HCT116 (cell line): ENCODE measurements around the gene CREB3L1. TPM values are rescaled to one million over a fixed set of nuclear protein-coding genes. Genes with fewer than 3 reads are reported as not detected.

Experiments used
- ATAC-seq: fragments of 200-7000 bp; cut with Tn5 transposase; 2 replicates; pipeline ENCODE4 v1.9.1; 2020; ENCODE audit warnings: mild to moderate bottlenecking, moderate library complexity
- BruUV-seq: library from RNA; stranded (reverse); fragments of 400-500 nt; replicated peaks from 2 replicates; lab custom pipeline; 2021; lab: Mats Ljungman, UMichigan
- CTCF ChIA-PET: fragments of 300-600 bp; sonication (Branson Sonifier 250); formaldehyde crosslinking; loops from one replicate; lab custom pipeline; 2021; ENCODE audit warnings: antibody characterized with exemption; lab: Charles Lee
- POLR2A ChIA-PET: fragments of 300-600, 350-600 bp; sonication (Branson Sonifier 250); formaldehyde crosslinking; loops from one replicate; lab custom pipeline; 2021; ENCODE audit warnings: antibody characterized with exemption; lab: Charles Lee
- RAD21 ChIA-PET, 2 experiments: fragments of 300-600 bp; sonication (Branson Sonifier 250); formaldehyde crosslinking; loops; one replicate each; lab custom pipeline; 2023; ENCODE audit warnings: low total read pairs in 2 of 2; ENCODE audit not compliant: uncharacterized antibody in 2 of 2, unreplicated experiment in 2 of 2, low non-redundant PET in 1 of 2; lab: Charles Lee
- DNase-seq: peaks from one replicate; pipeline ENCODE4 v3.0.0-alpha.2; 2010; ENCODE audit warnings: low read depth, low spot score
- H2AFZ ChIP-seq: fragments of 200-600 bp; shearing (Covaris generic), sonication (generic); 2 replicates; pipeline ENCODE4 v1.6.1; 2017; ENCODE audit warnings: low read depth, mixed run types, mixed read lengths, antibody characterized with exemption, low read length; ENCODE audit not compliant: poor library complexity, severe bottlenecking
- H3K27ac ChIP-seq: 2 replicates; pipeline ENCODE4 v1.5.1; 2012; ENCODE audit warnings: low read depth, low read length
- H3K27me3 ChIP-seq: fragments of 200-600 bp; sonication (generic); 2 replicates; pipeline ENCODE4 v1.6.1; 2016; ENCODE audit warnings: mixed run types, low read length, mixed read lengths; ENCODE audit not compliant: insufficient read depth
- H3K36me3 ChIP-seq, 2 experiments: fragments of 200-500 bp in 1 of 2; fragments of 200-600 bp in 1 of 2; sonication (Bioruptor generic) in 1 of 2; sonication (generic) in 1 of 2; 2 replicates each; pipeline versions ENCODE4 v1.5.1 to v1.6.1; 2014 to 2016; ENCODE audit warnings: low read length in 2 of 2, inconsistent platforms in 1 of 2, mixed read lengths in 1 of 2, mixed run types in 1 of 2; ENCODE audit not compliant: insufficient read depth in 2 of 2, control insufficient read depth in 1 of 2
- H3K4me1 ChIP-seq, 2 experiments: fragments of 200-600 bp in 1 of 2; sonication (generic) in 1 of 2; 2 replicates each; pipeline versions ENCODE4 v1.5.1 to v1.6.1; 2012 to 2017; ENCODE audit warnings: low read length in 2 of 2, inconsistent platforms in 1 of 2, mild to moderate bottlenecking in 1 of 2, mixed read lengths in 1 of 2, mixed run types in 1 of 2, moderate library complexity in 1 of 2; ENCODE audit not compliant: insufficient read depth in 2 of 2, control insufficient read depth in 1 of 2
- H3K4me2 ChIP-seq: fragments of 200-600 bp; sonication (generic); 2 replicates; pipeline ENCODE4 v1.6.1; 2017; ENCODE audit warnings: mixed run types, low read length, mixed read lengths
- H3K4me3 ChIP-seq, 2 experiments: fragments of 200-600 bp in 1 of 2; sonication (generic) in 1 of 2; replicated peaks in 1 of 2; 2 replicates each; pipeline ENCODE4 v1.5.1; 2011 to 2016; ENCODE audit warnings: low read length in 2 of 2, control low read depth in 1 of 2, low read depth in 1 of 2, mild to moderate bottlenecking in 1 of 2, mixed read lengths in 1 of 2, mixed run types in 1 of 2
- H3K79me2 ChIP-seq: fragments of 200-600 bp; sonication (generic); 2 replicates; pipeline ENCODE4 v1.6.1; 2017; ENCODE audit warnings: mild to moderate bottlenecking, mixed run types, low read length, moderate library complexity, mixed read lengths; ENCODE audit not compliant: insufficient read depth
- H3K9ac ChIP-seq: fragments of 200-600 bp; sonication (generic); 2 replicates; pipeline ENCODE4 v1.6.1; 2016; ENCODE audit warnings: low read length, mixed read lengths
- H3K9me2 ChIP-seq: fragments of 200-600 bp; sonication (generic), shearing (Covaris generic); 2 replicates; pipeline ENCODE4 v1.6.1; 2017; ENCODE audit warnings: mixed run types, mild to moderate bottlenecking, moderate library complexity; ENCODE audit not compliant: insufficient read depth
- H3K9me3 ChIP-seq, 2 experiments: fragments of 200-500 bp in 1 of 2; fragments of 200-600 bp in 1 of 2; sonication (Bioruptor generic) in 1 of 2; sonication (generic) in 1 of 2; 2 replicates each; pipeline ENCODE4 v1.6.1; 2014 to 2017; ENCODE audit warnings: low read length in 2 of 2, mixed read lengths in 2 of 2, inconsistent platforms in 1 of 2, low read depth in 1 of 2, mild to moderate bottlenecking in 1 of 2, mixed run types in 1 of 2, moderate library complexity in 1 of 2; ENCODE audit not compliant: control insufficient read depth in 1 of 2, insufficient read depth in 1 of 2
- H4K20me1 ChIP-seq: fragments of 200-600 bp; sonication (generic), shearing (Covaris generic); 2 replicates; pipeline ENCODE4 v1.6.1; 2017; ENCODE audit warnings: mixed run types, mild to moderate bottlenecking, moderate library complexity; ENCODE audit not compliant: insufficient read depth
- CEBPB ChIP-seq: IDR thresholded peaks from 2 replicates; pipeline ENCODE4 v1.6.1; 2012; ENCODE audit warnings: low read depth
- EGR1 ChIP-seq: IDR thresholded peaks from 2 replicates; pipeline ENCODE4 v1.6.1; 2012; ENCODE audit warnings: low read depth
- FOSL1 ChIP-seq: IDR thresholded peaks from 2 replicates; pipeline ENCODE4 v1.6.1; 2012; ENCODE audit warnings: low read depth
- MAX ChIP-seq: IDR thresholded peaks from 2 replicates; pipeline ENCODE4 v1.6.1; 2012
- REST ChIP-seq: IDR thresholded peaks from 2 replicates; pipeline ENCODE4 v1.6.1; 2012; ENCODE audit warnings: low read depth
- SIN3A ChIP-seq: IDR thresholded peaks from 2 replicates; pipeline ENCODE4 v1.6.1; 2012; ENCODE audit warnings: low read depth
- TCF7L2 ChIP-seq: IDR thresholded peaks from 2 replicates; pipeline ENCODE4 v1.7.0; 2011; ENCODE audit warnings: borderline replicate concordance, inconsistent platforms; ENCODE audit not compliant: insufficient read depth, insufficient read length; ENCODE audit errors: extremely low read depth
- ZBTB33 ChIP-seq: IDR thresholded peaks from 2 replicates; pipeline ENCODE4 v1.6.1; 2011; ENCODE audit warnings: mild to moderate bottlenecking, low read length, moderate library complexity; ENCODE audit not compliant: insufficient replicate concordance; ENCODE audit errors: extremely low read depth
- intact Hi-C: fragments of 100-400 bp; cut with micrococcal nuclease; formaldehyde crosslinking; loops from 2 replicates; pipeline ENCODE4 v1.10.0; 2022
- total RNA-seq: library from RNA; stranded (reverse); gene quantifications from one replicate; pipeline ENCODE4 v1.2.1, GENCODE V29; 2021; ENCODE audit not compliant: unreplicated experiment
- TF ChIP-seq, protein P1 (sequence below), 3 experiments: fragments of 200-600 bp in 1 of 3; sonication (generic) in 1 of 3; IDR thresholded peaks in 2 of 3; conservative IDR thresholded peaks in 1 of 3; 2 replicates each; pipeline ENCODE4 v1.5.1; 2012 to 2017; ENCODE audit warnings: low read depth in 2 of 3, low read length in 2 of 3, antibody characterized with exemption in 1 of 3, borderline replicate concordance in 1 of 3, control low read depth in 1 of 3, mild to moderate bottlenecking in 1 of 3, mixed read lengths in 1 of 3, mixed run types in 1 of 3, moderate library complexity in 1 of 3; ENCODE audit not compliant: insufficient read depth in 1 of 3

The CREB3L1 gene
- total RNA-seq, 1 experiment from 2014 or later, result 0.37 TPM

DNA sequence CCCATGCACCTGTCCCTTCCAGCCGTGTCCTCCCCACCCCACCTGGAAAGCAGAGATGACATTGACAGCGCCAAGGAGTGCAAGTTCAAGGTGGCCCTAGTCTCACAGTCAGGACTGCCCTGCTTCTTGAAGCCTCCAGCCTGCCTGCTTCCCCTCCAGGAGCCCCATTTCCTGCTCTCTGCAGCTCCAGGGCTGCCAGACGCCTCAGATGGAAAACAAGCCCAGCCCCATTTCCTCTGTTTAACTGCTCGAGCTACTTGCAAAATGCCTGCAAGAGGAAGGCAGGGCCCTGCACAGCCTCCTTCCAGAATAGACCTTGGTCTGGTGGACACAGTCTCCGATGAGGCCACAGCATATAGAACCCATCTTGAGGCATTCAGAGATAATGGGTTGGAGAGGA is 64.8 kb downstream of the CREB3L1 start:
- Histone ChIP-seq H3K27me3 (no peaks in the 10 kb centered on the region), H4K20me1 (no peaks in the 10 kb centered on the region), H3K4me3 (no peak overlapping the region), H3K4me2 (no peak overlapping the region), H3K9me2 (no peaks in the 10 kb centered on the region), H3K9ac (no peak overlapping the region), H3K36me3 (no peaks in the 10 kb centered on the region), H3K79me2 (no peaks in the 10 kb centered on the region), H3K4me1 (peaks cover 3 to 22% of the 10 kb centered on the region in 2 experiments; a peak in 3 of 4 replicates), H3K9me3 (no peaks in the 10 kb centered on the region), H3K27ac (no peak overlapping the region), H2AFZ (no peak overlapping the region)
- no peak for ATAC-seq
- ChIA-PET POLR2A (no interaction called here), CTCF (interaction anchor here (1.2 to 2.3 kb wide), 2 partner anchors 10 to 27 kb away, joined by 3 to 8 read pairs; no protein-coding TSS in a partner anchor), RAD21 (no interaction called here)
- DNase-seq, result no peak
- TF ChIP-seq REST (no peak), ZBTB33 (no peak), EGR1 (no peak), SIN3A (no peak), MAX (no peak), FOSL1 (no peak), CEBPB (no peak), TCF7L2 (no peak)
- TF ChIP-seq, protein P1, sequence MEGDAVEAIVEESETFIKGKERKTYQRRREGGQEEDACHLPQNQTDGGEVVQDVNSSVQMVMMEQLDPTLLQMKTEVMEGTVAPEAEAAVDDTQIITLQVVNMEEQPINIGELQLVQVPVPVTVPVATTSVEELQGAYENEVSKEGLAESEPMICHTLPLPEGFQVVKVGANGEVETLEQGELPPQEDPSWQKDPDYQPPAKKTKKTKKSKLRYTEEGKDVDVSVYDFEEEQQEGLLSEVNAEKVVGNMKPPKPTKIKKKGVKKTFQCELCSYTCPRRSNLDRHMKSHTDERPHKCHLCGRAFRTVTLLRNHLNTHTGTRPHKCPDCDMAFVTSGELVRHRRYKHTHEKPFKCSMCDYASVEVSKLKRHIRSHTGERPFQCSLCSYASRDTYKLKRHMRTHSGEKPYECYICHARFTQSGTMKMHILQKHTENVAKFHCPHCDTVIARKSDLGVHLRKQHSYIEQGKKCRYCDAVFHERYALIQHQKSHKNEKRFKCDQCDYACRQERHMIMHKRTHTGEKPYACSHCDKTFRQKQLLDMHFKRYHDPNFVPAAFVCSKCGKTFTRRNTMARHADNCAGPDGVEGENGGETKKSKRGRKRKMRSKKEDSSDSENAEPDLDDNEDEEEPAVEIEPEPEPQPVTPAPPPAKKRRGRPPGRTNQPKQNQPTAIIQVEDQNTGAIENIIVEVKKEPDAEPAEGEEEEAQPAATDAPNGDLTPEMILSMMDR (IDR thresholded peaks at IDR 0.05 in 2 of 3, conservative IDR thresholded peaks at IDR 0.05 in 1 of 3; ENCODE audit: borderline replicate concordance in 1 of 3, insufficient read depth in 1 of 3, low read depth in 2 of 3, low read length in 2 of 3), result no peak
- intact Hi-C loops, result no loop called here
- BruUV-seq, result no TSS peak
